AG04449 (cell line): ENCODE measurements around the gene PRDM2.
A peak's percentile ranks its signal among the peaks of the same experiment; 100 is the strongest.

Source experiments
- CTCF ChIA-PET: fragments of 350-600 bp; formaldehyde crosslinking; extraction: SDS; loops from one replicate; lab custom pipeline; 2021; ENCODE audit warnings: antibody characterized with exemption; lab: Yijun Ruan, JAX
- POLR2A ChIA-PET: fragments of 400-600, 350-600 bp; formaldehyde crosslinking; extraction: SDS; loops from one replicate; lab custom pipeline; 2020; ENCODE audit warnings: antibody characterized with exemption, inconsistent platforms; lab: Yijun Ruan, JAX
- DNase-seq: peaks from one replicate; pipeline ENCODE4 v3.0.0-alpha.2; 2010; ENCODE audit warnings: low read depth, low spot score
- H3K4me3 ChIP-seq: 2 replicates; pipeline ENCODE4 v1.5.1; 2011; ENCODE audit warnings: low read depth, mild to moderate bottlenecking, control low read depth, low read length
- CTCF ChIP-seq: IDR thresholded peaks from one replicate; pipeline ENCODE4 v1.5.1; 2011; ENCODE audit warnings: mild to moderate bottlenecking, moderate library complexity, low read length, control low read depth, inconsistent platforms; ENCODE audit not compliant: insufficient read depth; ENCODE audit errors: missing control alignments

PRDM2 gene

GRCh38 chr1:13699936-13700520 is at the start of gene PRDM2:
Gene PRDM2, plus strand, starts transcription at chr1:13700188. Its CDS starts 15,418 bp downstream, at chr1:13715606.
- ChIA-PET POLR2A (no interaction called here), CTCF (interaction anchor here (0.5 to 1.3 kb wide), 6 partner anchors 12 to 114 kb away, joined by 3 to 7 read pairs (median 5); no protein-coding TSS in a partner anchor)
- no peak for TF ChIP-seq CTCF
- no peak for DNase-seq
- peak within 1 kb of the TSS; percentile 71 for H3K4me3 ChIP-seq

- CTCF ChIA-PET, result no interaction called here
- H3K4me3 ChIP-seq, result no peak overlapping the region
- POLR2A ChIA-PET, result no interaction called here
- TF ChIP-seq CTCF, result no peak
- DNase-seq, result no peak
These were observed 48.7 kb upstream of the PRDM2 start for GRCh38 chr1:13651279-13651678.

- DNase-seq, result no peak
- ChIA-PET POLR2A (no interaction called here), CTCF (no interaction called here)
- H3K4me3 ChIP-seq, result no peak overlapping the region
- TF ChIP-seq CTCF, result no peak
These were observed 47.8 kb upstream of the PRDM2 start for GRCh38 chr1:13652238-13652637.

- no peak for TF ChIP-seq CTCF
These were observed 38.4 kb upstream of the PRDM2 start for GRCh38 chr1:13661539-13661938.

GRCh38 chr1:13662493-13662892 is 37.5 kb upstream of the PRDM2 start:
- H3K4me3 ChIP-seq, result no peak overlapping the region
- POLR2A ChIA-PET, result no interaction called here
- TF ChIP-seq CTCF, result no peak
- CTCF ChIA-PET, result interaction anchor here (1.4 to 4.6 kb wide), 2 partner anchors 64 to 162 kb away, joined by 6 to 31 read pairs; no protein-coding TSS in a partner anchor
- DNase-seq, result no peak

More at GRCh38 chr1:13661539-13661938, 38.4 kb upstream of the PRDM2 start:
- no peak for DNase-seq
- H3K4me3 ChIP-seq, result no peak overlapping the region
- POLR2A ChIA-PET, result no interaction called here
- CTCF ChIA-PET, result no interaction called here

- POLR2A ChIA-PET, result no interaction called here
- TF ChIP-seq CTCF, result no peak
- CTCF ChIA-PET, result interaction anchor here (0.9 to 4.6 kb wide), 12 partner anchors 10 to 299 kb away, joined by 3 to 31 read pairs (median 8); no protein-coding TSS in a partner anchor
- no peak overlapping the region for H3K4me3 ChIP-seq
- DNase-seq, result no peak
These were observed 36.0 kb upstream of the PRDM2 start for GRCh38 chr1:13663969-13664368.
